Muscle of back (tissue), 10 donors: Measurements from ENCODE around the gene SUMF1. TPM values are rescaled to one million over a fixed set of nuclear protein-coding genes. Genes with fewer than 3 reads are reported as not detected.

Source experiments
- polyA plus RNA-seq, 10 donors: library from polyadenylated mRNA; unstranded; fragments of 120-200 nt; gene quantifications; one replicate each; pipeline ENCODE4 v1.2.1, GENCODE V29; 2013; ENCODE audit not compliant: insufficient read length in 10 of 10

Gene SUMF1
- polyA plus RNA-seq, 10 donors: 14.0 to 20.7 (median 16.7) TPM

Other genes with a start within 250 kb of the SUMF1 start
- 10 to 100 TPM; 13.9 to 19.4 (median 15.7) TPM for gene SETMAR, start 163.9 kb downstream of the SUMF1 start, polyA plus RNA-seq
- 10 to 100 TPM; 16.2 to 25.2 (median 20.5) TPM for gene ITPR1, start 26.1 kb upstream of the SUMF1 start, polyA plus RNA-seq